LHCN-M2 (cell line): Measurements from ENCODE around the gene NET1. TPM values are rescaled to one million over a fixed set of nuclear protein-coding genes. Genes with fewer than 3 reads are reported as not detected.

Source experiments
- DNase-seq: peaks from one replicate; pipeline ENCODE4 v3.0.0-alpha.2; 2012; ENCODE audit warnings: low read depth
- total RNA-seq: library from RNA; depleted of rRNA; stranded (reverse); fragments of >200 nt; gene quantifications from 2 replicates; pipeline ENCODE4 v1.2.3, GENCODE V29; 2014

Gene NET1
- total RNA-seq, 1 experiment from 2014 or later, result 56.2 TPM

DNA sequence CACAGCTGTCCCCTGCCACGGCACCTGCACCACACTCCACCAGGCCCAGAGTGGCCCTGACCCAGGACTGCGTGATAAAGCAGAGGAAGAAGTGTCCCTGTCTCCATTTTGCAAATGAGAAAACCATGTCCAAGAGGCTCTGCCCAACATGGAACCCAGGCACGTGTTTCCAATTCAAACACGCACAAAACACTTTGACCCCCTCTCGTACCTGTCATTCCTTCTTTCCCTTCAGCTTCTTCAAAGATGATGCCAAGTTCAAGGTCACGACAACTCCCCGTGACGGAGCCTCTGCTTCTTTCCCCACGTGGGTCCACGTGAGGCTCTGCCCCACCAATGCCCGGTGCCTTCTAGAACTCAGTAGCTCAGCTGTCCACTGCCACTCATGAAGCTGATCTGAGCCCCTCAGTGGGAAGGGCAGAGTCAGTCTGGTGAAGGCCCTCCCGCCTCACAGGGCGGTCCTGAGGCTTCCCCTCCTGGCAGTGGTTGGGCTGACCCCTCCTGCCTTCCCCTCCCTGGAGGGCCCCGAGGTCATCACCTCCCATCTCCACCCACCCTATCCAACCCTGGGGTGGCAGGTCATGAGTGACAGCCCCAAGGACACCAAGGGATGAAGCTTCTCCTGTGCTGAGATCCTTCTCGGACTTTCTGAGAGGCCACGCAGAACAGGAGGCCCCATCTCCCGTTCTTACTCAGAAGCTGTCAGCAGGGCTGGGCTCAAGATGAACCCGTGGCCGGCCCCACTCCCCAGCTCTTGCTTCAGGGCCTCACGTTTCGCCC, 68.0 kb downstream of the NET1 start:
- no peak for DNase-seq

- no peak for DNase-seq
These were observed 68.8 kb downstream of the NET1 start for GRCh38 chr10:5481121-5481520.

DNA sequence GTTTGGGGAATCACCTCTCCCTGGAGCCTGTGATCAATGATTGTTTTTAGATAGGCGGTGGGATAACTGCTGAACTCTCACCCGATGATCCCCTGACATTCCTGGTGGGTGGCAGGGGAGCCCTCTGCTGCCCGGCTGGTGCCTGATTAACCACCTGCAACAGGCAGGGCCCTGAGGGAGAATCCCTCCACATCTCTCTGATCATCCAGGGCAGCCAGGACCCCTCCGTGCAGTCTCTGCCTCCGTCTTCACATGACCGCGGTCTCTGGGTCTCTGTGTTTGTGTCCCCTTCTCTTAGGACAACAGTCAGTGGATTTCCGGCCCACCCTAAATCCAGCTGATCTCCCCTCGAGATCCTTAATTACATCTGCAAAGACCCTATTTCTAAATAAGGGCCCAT, 69.7 kb downstream of the NET1 start:
- no peak for DNase-seq

- DNase-seq, result peak; percentile 56
These were observed 71.8 kb downstream of the NET1 start for GRCh38 chr10:5484205-5484604.

- DNase-seq, result no peak
These were observed 72.9 kb downstream of the NET1 start for GRCh38 chr10:5485290-5485689.

- DNase-seq, result no peak
These were observed 73.8 kb downstream of the NET1 start for GRCh38 chr10:5485948-5486852.

DNA sequence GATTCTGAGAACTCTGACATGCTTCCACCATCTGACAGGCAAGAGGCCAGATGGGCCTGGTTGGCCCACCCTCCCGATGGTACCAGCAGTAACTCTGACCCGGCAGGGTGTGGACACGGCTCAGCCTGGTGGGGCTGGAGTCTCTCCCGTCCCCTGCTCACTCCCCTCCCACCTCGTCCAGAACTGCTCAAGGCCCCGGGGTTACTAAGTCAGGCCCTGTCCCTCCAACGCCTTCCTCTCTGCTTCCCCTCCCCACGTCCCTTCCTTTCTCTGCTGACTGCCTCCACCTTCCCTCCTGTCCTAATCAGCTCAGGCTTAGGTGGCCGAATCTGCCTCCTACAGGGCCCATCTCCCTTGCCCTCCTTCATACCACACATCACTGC, 74.5 kb downstream of the NET1 start:
- no peak for DNase-seq

DNA sequence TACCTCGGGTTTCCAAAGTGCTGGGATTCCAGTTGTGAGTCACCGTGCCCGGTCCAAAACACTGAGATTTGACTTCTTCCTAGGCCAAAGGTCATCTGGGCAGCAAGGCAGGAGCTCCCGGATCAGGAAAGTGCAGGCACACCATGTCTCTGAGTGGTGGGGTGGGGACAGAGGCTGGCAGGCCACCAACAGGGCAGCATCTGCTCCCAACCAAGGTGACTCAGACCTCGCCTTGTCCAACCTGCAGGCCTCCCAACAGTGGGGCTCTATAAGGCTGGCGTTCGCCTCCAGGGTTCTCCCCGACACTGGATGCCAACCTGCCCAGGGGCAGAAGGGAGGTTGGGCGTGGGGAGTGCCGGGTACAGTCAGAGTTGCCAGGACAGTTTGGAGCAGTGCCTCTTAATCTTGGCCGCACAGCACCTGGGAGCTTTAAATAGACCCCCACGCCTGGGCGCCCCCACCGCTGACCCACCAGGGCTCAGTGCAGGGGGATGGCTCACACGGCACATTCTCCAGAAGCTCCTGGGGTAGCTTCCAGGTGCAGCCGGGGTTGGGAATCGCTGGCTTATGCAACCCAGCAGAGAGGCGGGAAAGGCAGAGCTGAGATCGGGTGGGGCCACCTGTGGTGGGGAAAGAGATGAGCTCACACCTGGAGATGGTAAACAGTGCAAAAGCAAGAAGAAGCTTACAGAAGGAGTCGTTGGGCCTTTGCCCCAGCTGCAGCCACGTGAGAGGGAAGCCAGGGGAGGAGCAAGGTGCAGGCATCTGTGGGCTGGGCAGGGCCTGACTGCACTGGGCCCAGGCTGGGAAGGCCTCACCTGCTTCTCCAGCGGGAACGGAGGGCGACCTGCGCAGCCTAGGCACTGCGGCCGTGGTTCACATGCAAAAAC, 76.2 kb downstream of the NET1 start:
- DNase-seq, result no peak

GRCh38 chr10:5490032-5490431, 77.7 kb downstream of the NET1 start:
- DNase-seq, result no peak

- no peak for DNase-seq
These were observed 78.5 kb downstream of the NET1 start for GRCh38 chr10:5490698-5491464.

- DNase-seq, result no peak
These were observed 79.1 kb downstream of the NET1 start for GRCh38 chr10:5491477-5491876.

DNA sequence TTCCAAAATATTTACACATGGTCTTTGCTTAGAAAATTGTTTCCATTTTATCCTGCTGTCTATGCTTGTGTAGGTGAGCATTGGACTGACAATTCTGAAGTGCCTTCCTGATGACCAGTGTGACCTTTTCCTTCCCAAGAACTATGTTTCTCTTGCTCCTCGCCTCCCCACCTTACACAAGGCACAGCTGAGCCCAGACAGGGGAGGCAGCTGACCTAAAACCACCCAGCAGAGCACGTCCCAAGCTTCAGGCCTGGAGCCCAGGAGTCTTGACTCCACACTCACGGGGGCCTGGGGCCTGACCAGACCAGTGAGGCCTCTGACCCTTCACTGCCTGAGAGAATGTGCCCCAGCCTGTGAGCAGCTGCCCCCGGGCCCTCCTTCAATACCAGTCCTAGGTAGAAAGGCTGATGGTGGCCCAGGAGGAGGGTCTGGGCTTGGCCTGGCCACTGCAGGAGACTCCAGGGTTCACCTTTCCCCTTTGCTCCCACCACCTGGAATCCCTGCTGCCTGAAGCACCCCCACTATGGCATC, 80.0 kb downstream of the NET1 start:
- DNase-seq, result no peak

- no peak for DNase-seq
These were observed 80.7 kb downstream of the NET1 start for GRCh38 chr10:5492929-5493576.

DNA sequence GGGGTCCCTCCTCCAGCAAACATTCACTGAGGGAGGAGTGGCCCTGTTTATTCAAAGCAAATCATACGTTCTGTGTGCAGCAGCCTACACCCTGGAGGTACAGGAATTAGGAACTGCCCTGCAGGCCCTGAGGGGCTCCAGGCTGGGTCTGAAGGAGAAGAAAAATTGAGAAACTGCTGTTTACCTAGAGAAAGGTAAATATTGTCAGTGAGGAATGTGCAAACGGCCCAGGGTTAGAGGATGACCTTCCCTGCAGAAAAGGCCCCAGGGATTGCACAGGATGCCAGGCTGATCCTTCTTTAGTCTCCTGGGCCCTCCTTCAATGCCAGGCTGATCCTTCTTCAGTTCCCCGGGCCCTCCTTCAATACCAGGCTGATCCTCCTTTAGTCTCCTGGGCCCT, 81.3 kb downstream of the NET1 start:
- no peak for DNase-seq

GRCh38 chr10:5494611-5495010, 82.3 kb downstream of the NET1 start:
- no peak for DNase-seq

- DNase-seq, result no peak
These were observed 84.2 kb downstream of the NET1 start for GRCh38 chr10:5496261-5497250.

- no peak for DNase-seq
These were observed 84.9 kb downstream of the NET1 start for GRCh38 chr10:5497289-5497688.

- no peak for DNase-seq
These were observed 85.8 kb downstream of the NET1 start for GRCh38 chr10:5497948-5498730.
